Brain microvascular endothelial cell (primary cell): ENCODE data around the gene TNNT2.

Experiments
- DNase-seq: peaks from one replicate; pipeline ENCODE4 v3.0.0-alpha.2; 2020
- H3K27ac ChIP-seq: fragments of 250-450 bp; sonication (Bioruptor Pico); 2 replicates; pipeline ENCODE4 v1.5.1; 2020; ENCODE audit warnings: mild to moderate bottlenecking, moderate library complexity
- H3K27me3 ChIP-seq: fragments of 250-450 bp; sonication (Bioruptor Pico); replicated peaks from 2 replicates; pipeline ENCODE4 v1.5.1; 2020; ENCODE audit warnings: mild to moderate bottlenecking
- H3K36me3 ChIP-seq: fragments of 250-450 bp; sonication (Bioruptor Pico); replicated peaks from 2 replicates; pipeline ENCODE4 v1.5.1; 2020; ENCODE audit warnings: mild to moderate bottlenecking
- H3K4me3 ChIP-seq: 2 replicates; pipeline ENCODE4 v1.5.1; 2011; ENCODE audit warnings: low read depth, mild to moderate bottlenecking, control low read depth, low read length, moderate library complexity
- in situ Hi-C: cut with HindIII; loops from 2 replicates; pipeline ENCODE4 v1.10.0; 2017; ENCODE audit warnings: low sequenced_read_pairs, low pct_ligation_motif_present
- TF ChIP-seq, protein P1 (sequence below): IDR thresholded peaks from 2 replicates; pipeline ENCODE4 v1.5.1; 2011; ENCODE audit warnings: low read depth, mild to moderate bottlenecking, moderate library complexity, low read length, control low read depth, inconsistent platforms; ENCODE audit errors: missing control alignments

TNNT2 gene

DNA sequence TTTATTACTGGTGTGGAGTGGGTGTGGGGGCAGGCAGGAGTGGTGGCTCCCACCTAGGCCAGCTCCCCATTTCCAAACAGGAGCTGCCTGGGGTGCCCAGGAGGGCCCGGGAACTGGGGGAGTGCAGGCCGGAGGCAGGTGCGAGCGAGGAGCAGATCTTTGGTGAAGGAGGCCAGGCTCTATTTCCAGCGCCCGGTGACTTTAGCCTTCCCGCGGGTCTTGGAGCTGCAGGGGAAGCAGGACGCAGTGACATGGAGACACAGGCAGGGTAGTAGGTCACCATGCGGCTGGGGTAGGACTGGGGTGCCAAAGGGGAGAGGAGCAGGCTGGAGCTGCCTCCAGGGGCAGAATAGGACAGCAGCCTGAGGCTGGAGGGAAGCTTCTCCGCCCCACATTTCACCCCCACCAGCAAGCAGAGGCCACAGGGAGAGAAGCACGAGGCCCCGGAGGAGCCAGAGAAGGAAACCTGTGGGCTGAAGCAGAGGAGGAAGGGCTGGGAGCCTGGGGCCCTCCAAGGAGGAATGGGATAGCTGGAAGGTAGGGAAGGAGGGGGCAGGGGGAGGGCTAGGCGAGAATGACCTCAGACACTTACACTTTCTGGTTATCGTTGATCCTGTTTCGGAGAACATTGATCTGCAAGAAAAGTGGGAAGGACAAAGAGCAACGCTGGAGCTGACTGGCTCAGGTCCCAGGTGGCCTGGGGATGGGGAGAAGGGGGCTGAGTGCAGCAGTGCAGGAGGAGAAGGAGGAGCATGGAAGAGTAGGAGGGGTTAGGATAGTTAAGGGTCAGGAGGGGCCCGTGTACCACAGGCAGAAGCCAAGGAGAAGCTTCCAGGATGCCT lies 18.2 kb downstream of the TNNT2 start:
- no peak overlapping the region for H3K27ac ChIP-seq
- DNase-seq, result no peak
- H3K4me3 ChIP-seq, result no peak overlapping the region
- in situ Hi-C loops, result no loop called here
- H3K27me3 ChIP-seq, result peaks cover 3% of the 10 kb centered on the region
- H3K36me3 ChIP-seq, result no peaks in the 10 kb centered on the region
- TF ChIP-seq, protein P1, sequence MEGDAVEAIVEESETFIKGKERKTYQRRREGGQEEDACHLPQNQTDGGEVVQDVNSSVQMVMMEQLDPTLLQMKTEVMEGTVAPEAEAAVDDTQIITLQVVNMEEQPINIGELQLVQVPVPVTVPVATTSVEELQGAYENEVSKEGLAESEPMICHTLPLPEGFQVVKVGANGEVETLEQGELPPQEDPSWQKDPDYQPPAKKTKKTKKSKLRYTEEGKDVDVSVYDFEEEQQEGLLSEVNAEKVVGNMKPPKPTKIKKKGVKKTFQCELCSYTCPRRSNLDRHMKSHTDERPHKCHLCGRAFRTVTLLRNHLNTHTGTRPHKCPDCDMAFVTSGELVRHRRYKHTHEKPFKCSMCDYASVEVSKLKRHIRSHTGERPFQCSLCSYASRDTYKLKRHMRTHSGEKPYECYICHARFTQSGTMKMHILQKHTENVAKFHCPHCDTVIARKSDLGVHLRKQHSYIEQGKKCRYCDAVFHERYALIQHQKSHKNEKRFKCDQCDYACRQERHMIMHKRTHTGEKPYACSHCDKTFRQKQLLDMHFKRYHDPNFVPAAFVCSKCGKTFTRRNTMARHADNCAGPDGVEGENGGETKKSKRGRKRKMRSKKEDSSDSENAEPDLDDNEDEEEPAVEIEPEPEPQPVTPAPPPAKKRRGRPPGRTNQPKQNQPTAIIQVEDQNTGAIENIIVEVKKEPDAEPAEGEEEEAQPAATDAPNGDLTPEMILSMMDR, result no peak

DNA sequence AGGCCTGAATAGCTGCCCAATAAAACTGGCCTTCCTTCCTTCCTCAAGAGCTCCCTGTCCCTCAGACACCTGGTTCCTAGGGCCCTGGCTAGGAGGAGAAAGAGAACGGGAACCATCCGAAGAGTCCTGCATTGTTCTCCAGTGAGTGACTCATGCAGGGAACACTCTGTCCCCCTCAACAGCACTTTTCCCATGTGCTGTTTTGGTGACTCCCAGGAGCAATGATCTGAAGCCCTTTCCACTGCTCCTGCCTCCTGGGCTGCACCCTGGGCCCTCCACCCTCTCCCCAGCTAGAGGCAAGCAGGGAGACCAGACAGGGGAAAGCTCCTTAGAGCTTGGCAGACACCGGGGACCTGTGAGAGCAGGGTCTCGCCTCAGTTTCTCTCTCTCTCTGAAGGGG lies 18.9 kb downstream of the TNNT2 start:
- Histone ChIP-seq H3K4me3 (no peak overlapping the region), H3K27ac (no peak overlapping the region), H3K27me3 (peaks cover 3% of the 10 kb centered on the region), H3K36me3 (no peaks in the 10 kb centered on the region)
- in situ Hi-C loops, result no loop called here
- TF ChIP-seq, protein P1, result no peak
- no peak for DNase-seq

DNA sequence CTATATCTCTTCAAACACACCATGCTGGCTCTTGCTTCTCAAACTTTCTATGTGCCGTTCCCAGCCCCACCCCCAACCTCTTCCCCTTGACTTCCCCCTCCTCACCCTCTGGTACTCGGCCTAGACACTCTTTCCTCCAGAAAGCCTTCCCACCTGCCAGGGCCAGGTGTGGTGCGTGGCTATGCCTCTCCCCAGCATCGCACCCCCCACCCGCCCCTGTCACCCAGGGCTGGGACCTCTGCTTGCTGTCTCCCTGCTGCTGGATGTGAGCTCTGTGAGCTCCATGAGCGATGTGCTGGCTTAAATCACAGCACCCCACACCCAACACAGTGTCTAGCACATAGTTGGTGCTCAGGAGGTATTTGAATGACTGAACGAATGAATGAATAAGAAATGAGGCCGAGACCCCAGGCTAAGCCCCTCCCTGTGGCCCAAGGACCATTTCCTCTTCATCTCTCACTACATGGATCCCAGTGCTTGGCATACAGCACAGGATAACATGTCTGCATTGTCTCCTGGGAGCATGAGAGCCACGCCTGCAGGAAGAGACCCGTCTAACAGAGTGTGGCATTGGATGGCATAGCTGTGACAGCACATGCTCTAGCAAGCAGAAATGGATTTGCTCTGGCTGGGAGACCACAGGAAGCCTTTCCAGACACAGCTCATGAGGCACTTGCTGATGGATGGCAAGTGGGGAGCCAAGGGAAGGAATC lies 19.7 kb downstream of the TNNT2 start:
- Histone ChIP-seq H3K36me3 (no peaks in the 10 kb centered on the region), H3K27me3 (peaks cover 4% of the 10 kb centered on the region), H3K27ac (no peak overlapping the region), H3K4me3 (no peak overlapping the region)
- TF ChIP-seq, protein P1, result no peak
- no peak for DNase-seq
- in situ Hi-C loops, result no loop called here

DNA sequence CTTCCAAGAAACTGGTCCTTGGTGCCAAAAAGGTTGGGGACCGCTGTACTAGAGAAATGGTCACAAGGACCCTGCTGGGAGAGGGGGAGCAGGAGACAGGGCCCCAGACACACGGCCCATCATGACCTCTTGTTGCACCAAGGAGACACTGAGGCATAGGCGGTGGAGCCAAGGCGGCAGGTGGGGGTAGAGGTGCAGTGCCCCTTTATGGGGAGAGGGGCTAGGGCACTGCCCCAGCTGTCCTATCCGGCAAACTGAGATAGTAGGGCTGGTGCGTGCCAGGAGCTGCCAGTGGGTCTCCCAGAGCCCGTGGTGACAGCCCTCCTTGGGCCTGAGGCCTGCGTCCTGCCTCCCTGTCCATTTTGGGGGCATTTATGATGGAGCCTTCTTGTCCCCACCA lies 20.3 kb downstream of the TNNT2 start:
- Histone ChIP-seq H3K36me3 (no peaks in the 10 kb centered on the region), H3K27me3 (peaks cover 8% of the 10 kb centered on the region), H3K27ac (no peak overlapping the region), H3K4me3 (no peak overlapping the region)
- TF ChIP-seq, protein P1, result no peak
- in situ Hi-C loops, result no loop called here
- DNase-seq, result no peak

DNA sequence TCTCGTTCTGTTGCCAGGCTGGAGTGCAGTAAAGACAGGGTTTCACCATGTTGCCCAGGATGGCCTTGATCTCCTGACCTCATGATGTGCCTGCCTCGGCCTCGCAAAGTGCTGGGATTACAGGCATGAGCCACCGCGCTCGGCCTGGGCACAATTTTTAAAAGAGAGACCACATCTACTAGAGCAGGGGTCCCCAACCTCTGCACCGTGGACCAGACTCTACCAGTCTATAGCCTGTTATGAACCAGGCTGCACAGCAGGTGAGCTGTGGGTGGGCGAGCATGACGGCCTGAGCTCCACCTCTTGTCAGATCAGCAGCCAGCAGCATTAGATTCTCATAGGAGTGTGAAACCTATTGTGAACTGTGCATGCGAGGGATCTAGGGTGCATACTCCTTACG lies 20.8 kb downstream of the TNNT2 start:
- H3K27ac ChIP-seq, result no peak overlapping the region
- no peak for DNase-seq
- in situ Hi-C loops, result no loop called here
- peaks cover 13% of the 10 kb centered on the region for H3K27me3 ChIP-seq
- H3K4me3 ChIP-seq, result no peak overlapping the region
- TF ChIP-seq, protein P1, result no peak
- H3K36me3 ChIP-seq, result no peaks in the 10 kb centered on the region

DNA sequence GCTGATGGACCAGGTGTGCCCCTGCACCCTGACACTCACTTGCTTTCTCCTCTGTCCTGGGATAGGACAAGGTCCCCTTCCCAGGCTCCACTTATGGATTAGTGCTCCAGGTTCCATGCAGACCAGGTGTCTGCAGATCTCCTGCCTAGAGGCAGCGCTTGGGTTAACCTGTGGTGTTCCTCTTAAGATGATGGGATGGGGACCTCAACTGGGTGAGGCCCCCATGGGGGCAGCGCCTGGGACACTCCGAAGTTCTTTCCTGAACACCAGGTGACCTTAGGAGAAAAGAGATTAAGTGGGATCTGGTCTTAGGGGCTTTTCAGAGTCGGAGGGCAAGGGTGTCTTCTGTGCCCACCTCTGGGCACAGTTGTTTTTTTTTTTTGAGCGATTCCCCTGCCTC lies 21.2 kb downstream of the TNNT2 start:
- in situ Hi-C loops, result no loop called here
- Histone ChIP-seq H3K36me3 (no peaks in the 10 kb centered on the region), H3K4me3 (no peak overlapping the region), H3K27me3 (peaks cover 13% of the 10 kb centered on the region), H3K27ac (no peak overlapping the region)
- DNase-seq, result no peak
- TF ChIP-seq, protein P1, result no peak
